ENCODE results near the gene CADM1. TPM values are rescaled to one million over a fixed set of nuclear protein-coding genes. Genes with fewer than 3 reads are reported as not detected.

CADM1 gene
- total and polyA plus RNA-seq, 9 of the 15 experiments (the other 6 are each of a cell fraction or from before 2014, with no cell fraction given): 0.42 TPM; not detected in 8

GRCh38 chr11:115499891-115500290 is 4.3 kb downstream of the CADM1 start:
- Histone ChIP-seq H3K9me1 (ENCODE audit: control insufficient read depth, insufficient read depth, low read length) (no peaks in the 10 kb centered on the region), H3K4me1 (replicated peaks in 1 of 2; ENCODE audit: control insufficient read depth in 2 of 2, insufficient read depth in 2 of 2, low read length in 2 of 2) (peaks cover 0 to 9% of the 10 kb centered on the region in 2 experiments; a peak in 2 of 5 replicates), H3K36me3 (ENCODE audit: control insufficient read depth, insufficient read depth, low read length) (no peaks in the 10 kb centered on the region), H3K9ac (ENCODE audit: insufficient read depth in 1 of 2, low read depth in 2 of 2, low read length in 2 of 2) (no peak overlapping the region), H3K27me3 (ENCODE audit: control insufficient read depth in 2 of 2, insufficient read depth in 2 of 2, low read length in 2 of 2) (peaks cover 0 to 5% of the 10 kb centered on the region in 2 experiments; a peak in 1 of 5 replicates), H4K20me1 (replicated peaks; ENCODE audit: control insufficient read depth, insufficient read depth, low read length) (no peaks in the 10 kb centered on the region; the same call in 1 of the 2 replicates), H3K79me2 (ENCODE audit: control insufficient read depth, insufficient read depth, low read length) (no peaks in the 10 kb centered on the region), H2AFZ (ENCODE audit: low read depth, low read length) (no peak overlapping the region), H3K27ac (ENCODE audit: extremely low read depth, low read depth, low read length) (no peak overlapping the region), H3K4me3 (no peak overlapping the region), H3K4me2 (ENCODE audit: insufficient read depth, low read length) (no peak overlapping the region), H3K9me3 (replicated peaks; ENCODE audit: control insufficient read depth, insufficient read depth, low read depth, low read length) (no peaks in the 10 kb centered on the region)
- no peak for TF ChIP-seq ZFP91 (CRISPR knock-in tag; IDR thresholded peaks at IDR 0.05)
- no peak for TF ChIP-seq ZNF79 (CRISPR knock-in tag; IDR thresholded peaks at IDR 0.05; ENCODE audit: low read depth)
- no peak for TF ChIP-seq L3MBTL2 (IDR thresholded peaks at IDR 0.05)
- no peak for TF ChIP-seq CCNT2 (IDR thresholded peaks at IDR 0.05; ENCODE audit: borderline replicate concordance, extremely low read depth, insufficient read length, low read depth, low read length)
- TF ChIP-seq, protein P1, sequence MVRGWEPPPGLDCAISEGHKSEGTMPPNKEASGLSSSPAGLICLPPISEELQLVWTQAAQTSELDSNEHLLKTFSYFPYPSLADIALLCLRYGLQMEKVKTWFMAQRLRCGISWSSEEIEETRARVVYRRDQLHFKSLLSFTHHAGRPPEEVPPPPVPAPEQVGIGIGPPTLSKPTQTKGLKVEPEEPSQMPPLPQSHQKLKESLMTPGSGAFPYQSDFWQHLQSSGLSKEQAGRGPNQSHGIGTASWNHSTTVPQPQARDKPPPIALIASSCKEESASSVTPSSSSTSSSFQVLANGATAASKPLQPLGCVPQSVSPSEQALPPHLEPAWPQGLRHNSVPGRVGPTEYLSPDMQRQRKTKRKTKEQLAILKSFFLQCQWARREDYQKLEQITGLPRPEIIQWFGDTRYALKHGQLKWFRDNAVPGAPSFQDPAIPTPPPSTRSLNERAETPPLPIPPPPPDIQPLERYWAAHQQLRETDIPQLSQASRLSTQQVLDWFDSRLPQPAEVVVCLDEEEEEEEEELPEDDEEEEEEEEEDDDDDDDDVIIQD (CRISPR knock-in tag; IDR thresholded peaks at IDR 0.05): no peak
- TF ChIP-seq KAT2B (IDR thresholded peaks at IDR 0.05; ENCODE audit: low read depth, low read length): no peak
- TF ChIP-seq ATF1 (CRISPR knock-in tag; IDR thresholded peaks at IDR 0.05): no peak
- TF ChIP-seq ATF1 (tag; IDR thresholded peaks at IDR 0.05): no peak
- no peak for TF ChIP-seq SIX5 (IDR thresholded peaks at IDR 0.05; ENCODE audit: borderline replicate concordance in 1 of 2, insufficient read depth in 1 of 2, low read depth in 1 of 2, low read length in 2 of 2)
- TF ChIP-seq ATF6 (CRISPR knock-in tag; IDR thresholded peaks at IDR 0.05): no peak
- TF ChIP-seq CBFA2T2 (conservative IDR thresholded peaks at IDR 0.05): no peak
- TF ChIP-seq, protein P2, sequence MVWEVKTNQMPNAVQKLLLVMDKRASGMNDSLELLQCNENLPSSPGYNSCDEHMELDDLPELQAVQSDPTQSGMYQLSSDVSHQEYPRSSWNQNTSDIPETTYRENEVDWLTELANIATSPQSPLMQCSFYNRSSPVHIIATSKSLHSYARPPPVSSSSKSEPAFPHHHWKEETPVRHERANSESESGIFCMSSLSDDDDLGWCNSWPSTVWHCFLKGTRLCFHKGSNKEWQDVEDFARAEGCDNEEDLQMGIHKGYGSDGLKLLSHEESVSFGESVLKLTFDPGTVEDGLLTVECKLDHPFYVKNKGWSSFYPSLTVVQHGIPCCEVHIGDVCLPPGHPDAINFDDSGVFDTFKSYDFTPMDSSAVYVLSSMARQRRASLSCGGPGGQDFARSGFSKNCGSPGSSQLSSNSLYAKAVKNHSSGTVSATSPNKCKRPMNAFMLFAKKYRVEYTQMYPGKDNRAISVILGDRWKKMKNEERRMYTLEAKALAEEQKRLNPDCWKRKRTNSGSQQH (CRISPR knock-in tag; IDR thresholded peaks at IDR 0.05): no peak
- no peak for TF ChIP-seq ZSCAN29 (IDR thresholded peaks at IDR 0.05)
- TF ChIP-seq, protein P3, sequence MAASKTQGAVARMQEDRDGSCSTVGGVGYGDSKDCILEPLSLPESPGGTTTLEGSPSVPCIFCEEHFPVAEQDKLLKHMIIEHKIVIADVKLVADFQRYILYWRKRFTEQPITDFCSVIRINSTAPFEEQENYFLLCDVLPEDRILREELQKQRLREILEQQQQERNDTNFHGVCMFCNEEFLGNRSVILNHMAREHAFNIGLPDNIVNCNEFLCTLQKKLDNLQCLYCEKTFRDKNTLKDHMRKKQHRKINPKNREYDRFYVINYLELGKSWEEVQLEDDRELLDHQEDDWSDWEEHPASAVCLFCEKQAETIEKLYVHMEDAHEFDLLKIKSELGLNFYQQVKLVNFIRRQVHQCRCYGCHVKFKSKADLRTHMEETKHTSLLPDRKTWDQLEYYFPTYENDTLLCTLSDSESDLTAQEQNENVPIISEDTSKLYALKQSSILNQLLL (CRISPR knock-in tag; IDR thresholded peaks at IDR 0.05; ENCODE audit: borderline replicate concordance): no peak
- TF ChIP-seq CC2D1A (IDR thresholded peaks at IDR 0.05): no peak
- CTCF ChIA-PET (ENCODE audit: low intra/inter-chr PET ratio): no interaction called here
- 0% methylated on average over 2 of the region's 2 CpGs for WGBS (ENCODE audit: insufficient coverage, low coverage, missing lambda C conversion rate)
- FAIRE-seq: no peak
- DNase-seq (ENCODE audit: extremely low read depth in 1 of 4, low spot score in 3 of 4): no peak
- POLR2A ChIA-PET: no interaction called here
- intact Hi-C loops (cut with micrococcal nuclease) (no loop called here), in situ Hi-C loops (cut with MboI) (no loop called here)
- no peak for ATAC-seq
- no TSS peak for BruUV-seq (replicated peaks)

Data from K562 (cell line).